CD4-positive, alpha-beta T cell treated with Interleukin-1 beta for 1 hour (primary cell): ENCODE measurements around the gene ACCS.
A peak's percentile ranks its signal among the peaks of the same experiment; 100 is the strongest.

Experiments
- DNase-seq, 2 donors: peaks; one replicate each; pipeline ENCODE4 v3.0.0-alpha.2; 2020 to 2022

Gene ACCS

DNA sequence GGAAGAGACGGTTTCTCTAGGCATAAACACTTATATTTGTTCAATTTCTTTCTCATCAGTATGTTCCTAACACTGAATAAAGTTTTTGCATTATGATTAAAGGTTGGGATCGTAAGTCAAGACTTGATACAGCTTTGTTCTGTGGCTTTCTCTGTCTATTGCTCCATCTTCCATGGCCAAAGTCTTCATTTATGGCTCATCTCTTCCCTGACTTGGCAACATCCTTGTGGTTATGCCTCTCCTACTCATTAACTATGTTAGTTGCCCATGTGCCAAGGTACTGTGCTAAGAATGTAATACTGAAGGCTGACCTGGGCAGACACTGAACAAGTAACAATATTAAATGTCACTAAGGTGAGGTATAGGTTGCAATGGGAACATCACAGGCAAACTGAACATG, 19.9 kb upstream of the ACCS start:
- DNase-seq: no peak

DNA sequence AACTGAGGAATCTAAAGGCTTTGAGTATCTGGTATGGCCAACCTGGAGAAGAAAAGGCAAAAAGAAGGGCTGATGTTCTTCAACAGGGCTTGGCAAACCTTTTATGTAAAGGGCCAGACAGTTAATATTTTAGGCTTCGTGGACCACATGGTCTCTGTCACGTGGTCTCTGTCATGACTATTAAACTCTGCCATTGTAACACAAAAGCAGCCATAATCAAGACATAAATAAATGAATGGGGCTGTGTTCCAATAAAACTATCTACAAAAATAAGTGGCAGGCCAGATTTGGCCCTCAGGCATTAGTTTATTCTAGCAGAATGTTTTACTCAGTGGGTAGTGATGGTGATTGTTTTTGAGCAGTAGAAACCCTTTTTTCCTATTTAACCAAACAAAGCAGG, 18.8 kb upstream of the ACCS start:
- DNase-seq: no peak

DNA sequence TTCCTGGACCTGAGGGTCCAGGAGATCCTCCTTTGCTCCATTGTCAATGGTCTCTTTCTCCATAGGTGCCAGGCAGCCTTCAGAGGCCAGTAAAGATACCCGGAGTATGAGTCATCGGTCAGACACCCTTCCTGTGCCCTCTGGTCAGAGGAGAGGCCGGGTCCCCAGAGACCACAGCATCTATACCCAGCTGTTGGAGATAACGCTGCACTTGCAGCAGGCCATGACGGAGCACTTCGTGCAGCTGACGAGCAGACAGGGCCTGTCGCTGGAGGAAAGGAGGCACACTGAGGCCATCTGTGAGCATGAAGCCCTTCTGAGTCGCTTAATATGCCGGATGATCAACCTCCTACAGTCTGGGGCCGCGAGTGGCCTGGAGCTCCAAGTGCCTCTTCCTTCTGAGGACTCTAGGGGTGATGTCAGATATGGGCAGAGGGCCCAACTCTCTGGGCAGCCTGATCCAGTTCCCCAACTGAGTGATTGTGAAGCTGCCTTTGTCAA, 18.1 kb upstream of the ACCS start, which contains the start of gene ACCSL:
ACCSL (plus strand) TSS at position 51 of the 501 bp plus-strand sequence; CDS start at position 107, 56 bp downstream.
- no peak for DNase-seq

DNA sequence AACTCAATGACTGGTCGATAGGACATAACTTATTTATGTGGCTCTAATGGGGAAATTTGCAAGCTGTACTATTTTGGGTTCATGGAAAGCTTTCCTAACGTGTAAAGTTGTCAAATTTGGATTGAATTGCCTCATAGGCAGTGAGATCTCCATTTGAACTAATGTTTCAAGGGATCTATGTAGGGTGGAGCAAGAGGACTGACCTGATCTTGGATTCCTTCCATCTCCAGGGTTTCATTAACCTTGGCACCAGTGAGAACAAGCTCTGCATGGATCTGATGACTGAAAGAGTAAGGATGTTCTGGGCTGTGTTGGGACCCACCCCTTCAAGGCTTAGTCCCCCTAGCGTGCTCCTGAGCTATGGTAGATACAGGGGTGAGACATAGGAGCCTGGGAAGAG, 16.2 kb upstream of the ACCS start:
- DNase-seq: no peak

DNA sequence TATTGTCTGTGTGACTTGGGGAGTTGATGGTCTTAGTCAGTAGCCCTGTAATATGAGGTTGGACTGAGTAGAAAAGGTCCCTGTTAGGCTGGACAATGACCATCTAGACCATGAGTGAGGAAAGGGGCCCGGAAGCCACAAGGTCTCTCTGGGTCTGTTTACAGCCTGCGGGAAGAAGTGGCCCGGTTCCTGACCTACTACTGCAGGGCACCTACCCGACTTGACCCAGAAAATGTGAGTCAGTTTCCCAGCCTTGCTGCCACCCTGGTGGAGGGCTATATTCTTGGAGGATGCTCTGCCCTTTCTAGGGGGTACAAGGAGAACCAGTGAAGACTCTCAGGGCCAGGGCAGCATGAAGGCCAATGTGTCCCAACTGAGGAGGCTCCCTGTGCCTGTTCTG, 14.9 kb upstream of the ACCS start:
- DNase-seq: no peak

DNA sequence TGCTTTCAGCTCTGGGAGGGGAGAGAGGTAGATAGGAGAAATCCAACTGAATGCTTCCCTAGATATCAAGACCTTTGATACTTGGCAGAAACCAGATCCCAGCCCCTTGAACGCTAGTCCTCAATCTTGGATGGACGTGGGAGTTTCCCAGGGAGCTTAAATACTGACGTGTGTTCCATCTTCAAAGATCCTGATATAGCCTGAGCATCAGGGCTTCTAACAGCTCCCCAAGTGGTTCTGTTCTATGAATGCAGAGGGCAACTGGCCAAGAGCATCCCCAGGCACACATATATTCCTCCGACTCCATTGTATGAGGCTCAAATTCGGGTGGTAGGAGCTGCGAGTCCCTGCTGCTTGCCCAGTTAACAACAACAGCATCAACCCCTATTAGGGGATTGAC, 8.7 kb upstream of the ACCS start:
- DNase-seq: no peak

DNA sequence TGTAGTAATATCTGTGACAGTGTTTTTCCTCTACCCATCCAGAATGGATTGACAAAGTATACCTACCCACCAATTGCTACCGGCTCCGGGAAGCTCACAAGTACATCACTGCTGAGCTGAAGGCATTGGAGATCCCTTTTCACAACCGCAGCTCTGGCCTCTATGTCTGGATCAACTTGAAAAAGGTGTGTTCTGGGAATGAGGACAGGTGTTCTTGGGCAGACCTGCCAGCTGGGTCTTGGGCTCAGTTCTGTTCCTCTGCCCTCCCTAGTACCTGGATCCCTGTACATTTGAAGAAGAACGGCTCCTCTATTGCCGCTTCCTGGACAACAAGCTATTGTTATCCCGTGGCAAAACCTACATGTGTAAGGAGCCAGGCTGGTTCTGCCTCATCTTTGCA, 7.8 kb upstream of the ACCS start:
- no peak for DNase-seq

DNA sequence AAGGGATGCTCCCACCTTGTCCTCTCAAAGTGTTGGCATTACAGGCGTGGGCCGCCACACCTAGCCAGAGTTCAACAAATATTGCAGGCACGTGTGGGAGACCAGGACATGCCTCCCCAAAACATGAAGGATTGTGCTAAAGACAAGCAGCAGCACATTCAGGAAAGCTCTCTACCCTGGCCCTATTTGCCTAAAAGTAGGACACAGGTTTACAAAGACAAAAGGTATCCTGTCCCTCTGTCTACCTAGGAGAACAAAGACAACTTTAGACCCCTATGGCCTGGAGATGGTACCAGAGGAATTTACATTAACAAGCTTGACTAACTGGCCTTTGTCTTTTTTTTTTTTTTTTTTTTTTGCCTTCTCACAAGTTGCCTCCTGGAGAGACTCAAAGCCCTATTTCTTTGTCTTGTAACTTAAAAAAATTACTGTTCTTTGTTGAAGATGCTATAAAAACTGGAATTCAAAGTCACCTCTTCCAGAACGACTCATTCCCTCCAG, 859 bp upstream of the ACCS start:
- DNase-seq: no peak

DNA sequence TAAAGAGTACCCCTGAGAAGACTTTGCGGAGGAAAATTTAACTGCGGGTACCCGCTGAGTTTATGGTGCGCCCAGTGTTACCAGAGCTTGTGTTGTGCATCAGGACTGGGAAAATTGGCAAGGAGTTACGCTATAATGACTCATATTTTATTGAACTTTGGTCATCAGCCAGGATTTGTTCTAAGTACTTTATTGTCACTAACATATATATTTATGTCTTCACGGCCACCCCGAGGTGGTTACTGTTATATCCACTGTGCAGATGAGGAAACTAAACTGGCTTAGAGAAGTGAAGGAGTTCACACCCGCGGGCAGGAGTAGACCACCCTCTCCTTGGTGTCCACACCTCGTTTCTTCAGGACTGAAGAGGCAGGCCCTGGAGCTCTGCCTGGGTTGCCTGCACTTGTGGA, 667 bp downstream of the ACCS start:
- DNase-seq: no peak

DNA sequence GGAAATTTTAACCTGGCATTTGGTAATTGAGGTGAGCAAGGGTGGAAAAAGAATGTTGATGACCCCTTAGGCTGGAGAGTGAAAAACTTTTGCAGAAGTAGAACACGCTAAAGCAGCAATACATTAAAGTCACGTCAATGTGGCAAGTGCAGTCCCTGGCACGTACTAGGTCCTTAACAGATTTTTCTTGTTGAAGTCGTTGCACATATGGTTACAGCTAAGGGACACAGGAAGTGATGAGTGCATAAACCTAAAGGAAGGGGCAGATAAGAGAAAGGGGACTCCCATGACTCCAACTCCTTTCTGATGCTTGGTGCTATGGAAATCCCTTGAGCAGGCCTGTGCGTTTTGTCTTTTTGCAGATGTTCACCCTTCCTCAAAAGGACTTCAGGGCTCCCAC, 1.2 kb downstream of the ACCS start:
- no peak for DNase-seq

DNA sequence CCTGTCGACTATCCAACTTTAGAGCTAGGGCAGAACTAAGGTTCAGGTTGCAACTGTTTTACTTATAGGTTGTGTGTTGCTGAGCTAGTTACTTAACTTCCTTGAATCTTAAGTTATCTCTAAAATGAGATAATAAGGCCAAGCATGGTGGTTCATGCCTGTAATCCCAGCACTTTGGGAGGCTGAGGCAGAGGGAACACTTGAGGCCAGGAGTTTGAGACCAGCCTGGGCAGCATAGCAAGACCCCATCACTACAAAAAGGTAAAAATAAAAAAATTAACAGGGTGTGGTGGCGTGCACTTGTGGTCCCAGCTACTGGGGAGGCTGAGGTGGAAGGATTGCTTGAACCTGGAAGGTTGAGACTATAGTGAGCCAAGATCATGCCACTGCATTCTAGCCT, 2.1 kb downstream of the ACCS start:
- no peak for DNase-seq

DNA sequence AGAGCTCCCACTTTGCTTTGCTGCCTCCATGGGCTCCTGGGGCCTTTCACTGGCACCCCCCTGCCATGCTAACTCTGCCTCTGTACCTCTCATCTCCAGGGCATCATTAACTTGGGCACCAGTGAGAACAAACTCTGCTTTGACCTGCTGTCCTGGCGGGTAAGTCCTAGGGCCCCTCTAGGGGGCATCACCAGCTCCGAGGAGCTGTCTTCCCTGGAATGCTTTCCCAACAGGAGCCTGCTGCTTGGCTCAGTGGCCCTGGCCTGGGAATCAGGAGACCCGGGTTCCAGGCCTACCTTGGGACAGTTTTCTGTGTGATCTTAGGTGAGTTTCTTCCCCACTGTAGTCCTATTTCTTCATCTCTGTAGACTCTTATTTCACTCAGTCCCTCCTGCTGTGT, 5.1 kb downstream of the ACCS start:
- no peak for DNase-seq

DNA sequence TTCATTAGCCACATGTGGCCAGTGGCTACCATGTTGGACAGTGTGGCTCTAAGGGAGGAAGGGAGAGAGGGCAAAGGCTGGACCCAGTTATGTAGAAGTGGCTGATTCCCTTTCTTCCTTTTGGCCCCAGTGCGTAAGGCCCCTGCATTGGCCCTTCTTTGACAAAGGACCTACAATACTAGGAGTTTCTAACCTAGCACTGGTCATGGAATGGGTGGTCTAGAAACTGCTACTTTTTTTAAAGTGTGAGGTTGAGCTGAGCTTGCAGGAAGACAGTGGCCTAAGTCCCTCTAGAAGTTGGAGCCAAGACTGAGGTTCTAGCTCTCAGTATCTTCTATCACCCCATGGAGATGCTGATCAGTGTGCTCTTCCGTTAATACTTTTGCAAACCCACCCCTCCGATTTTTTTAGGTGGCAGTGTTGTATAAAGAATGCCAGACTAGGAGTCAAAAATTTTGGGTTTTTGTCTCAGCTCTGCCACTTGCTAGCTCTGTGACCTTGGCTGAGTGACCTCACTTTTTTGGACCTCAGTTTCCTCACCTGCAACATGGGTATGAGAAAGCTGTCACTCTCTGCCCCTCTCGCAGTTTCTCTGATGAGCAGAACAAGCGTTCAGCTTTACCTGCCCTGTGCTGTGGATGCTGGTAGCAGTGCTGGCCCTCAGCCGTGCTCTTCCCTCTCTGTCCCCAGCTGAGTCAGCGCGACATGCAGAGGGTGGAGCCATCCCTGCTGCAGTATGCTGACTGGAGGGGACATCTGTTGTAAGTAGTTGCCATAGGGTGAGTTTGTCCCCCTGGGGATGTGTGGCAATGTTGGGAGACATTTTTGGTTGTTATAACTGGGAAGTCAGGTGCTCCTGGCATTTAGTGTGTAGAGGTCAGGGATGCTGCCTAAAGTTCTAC, 6.9 kb downstream of the ACCS start:
- DNase-seq: no peak

DNA sequence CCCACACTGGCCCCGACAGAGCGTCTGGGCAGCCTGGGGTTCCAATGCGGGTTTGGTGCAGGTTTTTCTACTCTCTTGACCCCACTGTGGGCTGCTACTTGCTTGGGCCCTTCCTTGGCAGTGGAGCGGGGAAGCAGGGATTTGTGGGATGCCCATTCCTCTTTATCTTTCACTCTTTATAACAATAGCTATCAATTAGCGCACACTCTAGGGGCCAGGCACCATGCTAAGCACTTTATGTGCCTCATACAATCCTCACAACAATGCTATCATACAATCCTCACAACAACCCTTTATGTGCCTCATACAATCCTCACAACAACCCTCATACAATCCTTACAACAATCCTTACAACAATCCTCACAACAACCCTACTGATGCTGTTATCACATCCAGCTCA, 12.7 kb downstream of the ACCS start:
- DNase-seq: no peak

DNA sequence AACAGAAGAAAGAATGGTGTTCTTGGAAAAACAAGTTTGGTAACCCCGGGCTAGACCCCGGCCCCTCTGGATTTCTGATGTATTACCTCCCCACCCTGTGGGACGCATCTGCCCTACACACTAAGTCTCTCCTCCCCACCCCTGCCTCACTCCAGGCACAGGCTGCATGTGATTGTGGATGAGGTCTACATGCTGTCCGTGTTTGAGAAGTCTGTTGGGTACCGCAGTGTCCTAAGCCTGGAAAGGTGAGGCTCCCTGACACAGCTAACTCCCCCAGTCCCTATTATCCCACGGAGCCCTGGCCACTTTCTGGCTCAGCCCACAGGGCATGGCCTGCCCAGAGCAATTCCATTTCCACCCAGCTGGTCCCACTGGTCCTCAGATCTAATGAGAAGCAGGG, 13.3 kb downstream of the ACCS start:
- no peak for DNase-seq

DNA sequence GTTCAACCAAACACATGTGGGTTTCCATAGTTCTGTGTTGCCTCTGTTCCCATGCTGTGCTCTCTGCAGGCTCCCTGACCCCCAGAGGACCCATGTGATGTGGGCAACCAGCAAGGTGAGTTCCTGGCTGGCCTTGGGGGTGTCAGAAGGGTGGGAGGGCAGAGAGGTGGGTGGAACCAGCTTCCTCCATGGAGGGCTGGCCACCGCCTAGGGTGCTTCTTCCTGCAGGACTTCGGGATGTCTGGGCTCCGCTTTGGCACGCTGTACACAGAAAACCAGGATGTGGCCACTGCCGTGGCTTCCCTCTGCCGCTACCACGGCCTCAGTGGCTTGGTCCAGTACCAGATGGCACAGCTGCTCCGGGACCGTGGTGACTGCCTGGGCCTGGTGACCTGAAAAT, 14.9 kb downstream of the ACCS start:
- no peak for DNase-seq

DNA sequence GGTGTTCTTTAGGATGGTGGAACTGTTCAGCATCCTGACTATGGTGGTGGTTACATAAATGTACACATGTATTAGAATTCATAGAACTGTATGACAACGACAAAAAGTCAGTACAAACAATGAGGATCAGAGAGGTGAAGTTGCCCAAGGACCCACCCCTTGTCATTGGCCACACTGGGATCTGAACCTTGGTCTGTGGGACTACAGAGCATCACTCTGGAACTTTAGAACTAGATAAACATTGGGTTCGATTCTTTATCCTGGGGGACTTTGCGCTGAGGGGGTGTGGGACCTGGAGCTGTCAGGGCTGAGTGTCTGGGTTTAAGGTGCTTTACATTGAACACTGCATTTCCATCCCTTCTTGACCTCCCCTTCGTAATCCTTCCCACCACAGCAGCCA, 16.6 kb downstream of the ACCS start:
- DNase-seq: no peak

DNA sequence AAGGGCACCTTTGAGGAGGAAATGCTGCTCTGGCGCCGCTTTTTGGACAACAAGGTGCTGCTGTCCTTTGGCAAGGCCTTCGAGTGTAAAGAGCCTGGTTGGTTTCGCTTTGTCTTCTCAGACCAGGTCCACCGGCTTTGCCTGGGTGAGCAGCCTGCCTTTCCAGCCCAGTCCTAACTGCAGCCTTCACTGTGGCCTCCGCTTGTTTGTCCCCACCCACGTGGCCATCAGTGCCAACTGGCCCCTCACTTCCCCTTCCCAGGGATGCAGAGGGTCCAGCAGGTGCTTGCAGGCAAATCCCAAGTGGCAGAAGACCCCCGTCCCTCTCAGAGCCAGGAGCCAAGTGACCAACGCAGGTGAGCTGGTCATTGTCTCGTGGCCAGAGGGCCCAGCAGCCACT, 17.4 kb downstream of the ACCS start:
- no peak for DNase-seq

DNA sequence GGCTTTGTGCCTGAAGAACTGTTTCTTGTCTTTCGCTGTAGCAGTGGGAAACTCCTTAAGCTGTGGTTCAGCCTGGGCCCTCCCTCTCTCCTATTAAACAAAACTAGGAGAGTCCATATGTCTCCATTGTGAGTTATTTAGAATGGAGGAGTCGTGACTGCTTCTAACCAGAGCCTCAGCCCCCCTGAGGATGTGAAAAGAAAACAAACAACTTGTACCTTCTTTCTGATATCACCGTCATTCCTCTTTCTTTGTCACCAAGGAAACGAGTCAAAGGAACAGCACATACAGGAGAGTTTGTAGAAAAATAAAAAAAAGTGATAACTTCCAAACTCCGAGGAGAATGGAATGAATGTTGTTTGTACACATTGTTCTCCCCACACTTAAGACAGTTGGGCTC, 17.8 kb downstream of the ACCS start:
- no peak for DNase-seq

DNA sequence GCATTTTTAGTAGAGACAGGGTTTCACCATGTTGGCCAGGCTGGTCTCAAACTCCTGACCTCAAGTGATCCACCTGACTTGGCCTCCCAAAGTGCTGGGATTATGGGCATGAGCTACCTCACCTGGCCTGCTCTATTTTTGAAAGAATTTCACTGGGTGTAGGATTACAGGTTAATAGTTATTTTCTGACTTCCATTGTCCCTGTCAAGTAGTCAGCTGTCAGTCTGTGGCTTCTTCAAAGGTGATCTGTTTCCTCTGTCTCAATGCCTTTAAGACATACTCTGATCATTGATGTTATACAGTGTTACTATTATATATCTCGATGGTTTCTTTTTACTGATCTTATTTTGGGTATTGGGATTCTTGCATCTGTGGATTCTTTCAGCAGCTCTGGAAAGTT, 19.3 kb downstream of the ACCS start:
- DNase-seq: no peak

DNA sequence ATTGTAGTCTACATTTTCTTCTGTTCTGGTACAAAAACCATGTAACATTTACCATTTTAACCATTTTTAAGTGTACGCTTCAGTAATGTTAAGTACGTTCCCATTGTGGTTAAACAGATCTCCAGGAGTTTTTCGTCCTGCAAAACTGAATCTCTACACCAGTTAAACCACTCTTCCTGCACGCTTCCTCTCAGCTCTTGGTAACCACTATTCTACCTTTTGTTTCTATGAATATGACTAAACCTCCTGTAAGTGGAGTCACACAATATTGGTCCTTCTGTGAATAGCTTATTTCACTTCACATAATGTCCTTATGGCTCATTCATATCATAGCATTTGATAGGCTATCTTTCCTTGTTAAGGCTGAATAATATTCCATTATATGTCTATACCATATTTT, 22.3 kb downstream of the ACCS start:
- DNase-seq: no peak

DNA sequence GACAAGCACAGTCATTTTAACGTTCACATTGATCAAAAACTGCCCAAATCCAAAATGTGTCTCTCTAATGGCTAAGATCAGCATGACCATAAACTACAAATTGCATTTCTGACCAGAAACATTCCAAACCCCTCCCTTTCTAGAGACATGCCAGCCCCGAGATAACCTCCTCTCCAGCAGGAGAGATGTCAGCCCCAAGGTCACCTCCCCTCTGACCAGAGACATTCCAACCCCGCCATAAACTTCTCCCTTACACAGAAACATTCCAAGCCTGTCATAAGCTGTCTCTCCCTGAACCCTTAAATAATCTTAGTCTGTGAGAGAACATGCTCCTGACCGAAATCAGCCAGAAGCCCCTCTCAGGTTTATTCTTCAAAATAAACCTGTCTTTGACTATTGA, 22.8 kb downstream of the ACCS start:
- DNase-seq: no peak

DNA sequence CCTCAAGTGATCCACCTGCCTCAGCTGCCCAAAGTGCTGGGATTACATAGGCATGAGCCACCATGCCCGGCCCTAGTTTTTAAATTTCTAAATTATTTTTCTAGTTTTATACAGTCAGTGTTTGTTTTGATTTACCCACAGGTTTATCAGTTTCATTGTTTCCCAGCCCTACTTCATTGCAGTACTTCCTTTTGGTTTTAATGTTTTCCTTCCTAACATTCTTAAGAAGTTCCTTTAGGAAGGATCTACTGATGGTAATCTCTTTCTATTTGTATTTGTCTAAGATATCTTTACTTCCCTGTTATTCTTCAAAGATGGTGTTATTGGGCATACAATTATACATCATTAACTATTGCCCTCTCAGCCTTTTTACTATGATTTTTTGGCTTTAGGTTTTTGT, 24.5 kb downstream of the ACCS start:
- DNase-seq: no peak

DNA sequence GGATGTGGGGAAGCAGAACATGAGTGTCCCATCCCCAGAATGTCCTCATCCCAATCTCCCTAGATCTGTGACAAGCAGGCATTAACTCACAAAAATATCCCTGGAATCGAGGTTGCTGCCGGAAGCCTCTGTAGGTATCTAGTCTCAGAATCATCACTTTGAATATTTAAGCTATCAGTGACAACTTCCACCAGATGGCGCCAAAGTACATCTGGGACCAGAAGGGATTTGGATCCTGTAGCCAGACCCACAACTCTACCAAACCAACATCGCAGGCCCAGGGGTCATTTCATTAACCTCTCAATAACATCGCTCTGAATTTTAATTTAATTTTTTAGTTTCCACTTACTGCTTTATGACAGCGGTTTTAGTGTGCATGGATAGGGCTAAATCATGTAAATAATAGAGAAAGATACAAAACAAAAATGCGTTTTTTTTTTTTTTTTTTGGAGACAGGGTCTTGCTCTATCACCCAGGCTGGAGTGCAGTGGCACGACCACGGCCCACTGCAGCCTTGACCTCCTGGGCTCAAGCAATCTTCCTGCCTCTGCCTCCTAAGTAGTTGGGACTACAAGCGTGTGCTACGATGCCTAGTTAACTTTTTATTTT, 28.3 kb downstream of the ACCS start:
- DNase-seq: peak; percentile 71 to 83
